ENCODE results near the gene KCTD21.

DNA sequence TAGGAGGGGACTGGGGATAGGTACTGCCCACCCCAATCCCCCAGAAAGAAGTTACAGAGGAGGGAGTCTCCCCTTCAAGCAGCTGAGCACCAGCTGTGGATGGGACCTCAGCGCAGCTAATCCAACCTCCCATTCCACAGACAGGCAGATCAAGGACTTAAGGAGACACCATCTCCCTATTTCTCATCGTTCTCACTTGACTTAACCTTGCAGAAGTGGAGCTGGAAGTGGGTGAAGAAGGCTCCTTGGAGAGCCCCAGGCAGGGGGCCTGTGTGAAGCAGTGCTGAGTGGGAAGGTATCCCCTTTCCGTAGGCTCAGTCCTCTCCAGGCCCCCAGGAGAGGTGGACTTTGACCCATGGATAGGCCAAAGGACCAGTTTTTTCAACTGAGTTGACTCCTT lies 27.6 kb upstream of the KCTD21 start:
- TF ChIP-seq, protein P1, sequence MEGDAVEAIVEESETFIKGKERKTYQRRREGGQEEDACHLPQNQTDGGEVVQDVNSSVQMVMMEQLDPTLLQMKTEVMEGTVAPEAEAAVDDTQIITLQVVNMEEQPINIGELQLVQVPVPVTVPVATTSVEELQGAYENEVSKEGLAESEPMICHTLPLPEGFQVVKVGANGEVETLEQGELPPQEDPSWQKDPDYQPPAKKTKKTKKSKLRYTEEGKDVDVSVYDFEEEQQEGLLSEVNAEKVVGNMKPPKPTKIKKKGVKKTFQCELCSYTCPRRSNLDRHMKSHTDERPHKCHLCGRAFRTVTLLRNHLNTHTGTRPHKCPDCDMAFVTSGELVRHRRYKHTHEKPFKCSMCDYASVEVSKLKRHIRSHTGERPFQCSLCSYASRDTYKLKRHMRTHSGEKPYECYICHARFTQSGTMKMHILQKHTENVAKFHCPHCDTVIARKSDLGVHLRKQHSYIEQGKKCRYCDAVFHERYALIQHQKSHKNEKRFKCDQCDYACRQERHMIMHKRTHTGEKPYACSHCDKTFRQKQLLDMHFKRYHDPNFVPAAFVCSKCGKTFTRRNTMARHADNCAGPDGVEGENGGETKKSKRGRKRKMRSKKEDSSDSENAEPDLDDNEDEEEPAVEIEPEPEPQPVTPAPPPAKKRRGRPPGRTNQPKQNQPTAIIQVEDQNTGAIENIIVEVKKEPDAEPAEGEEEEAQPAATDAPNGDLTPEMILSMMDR (conservative IDR thresholded peaks at IDR 0.05; ENCODE audit: low read length), result no peak
- TF ChIP-seq EZH2phosphoT487 (IDR thresholded peaks at IDR 0.05; ENCODE audit: borderline replicate concordance), result no peak

All from Loucy (cell line).